SK-N-SH (cell line): Measurements from ENCODE around the gene SCYL2. TPM values are rescaled to one million over a fixed set of nuclear protein-coding genes. Genes with fewer than 3 reads are reported as not detected.
"Not testable (repeated sequence)": the region's sequence is repeated elsewhere in the genome, so short reads cannot be mapped to it uniquely, and the experiment has no call there.

Experiments
- CTCF ChIA-PET: fragments of 300-600, 350-600 bp; formaldehyde crosslinking; extraction: SDS; loops from one replicate; lab custom pipeline; 2021; lab: Yijun Ruan, JAX
- POLR2A ChIA-PET: fragments of 350-600 bp; sonication (Branson Sonifier 250); formaldehyde crosslinking; extraction: SDS; loops from one replicate; lab custom pipeline; 2020; ENCODE audit warnings: antibody characterized with exemption, inconsistent platforms; lab: Yijun Ruan, JAX
- DNase-seq: peaks from one replicate; pipeline ENCODE4 v3.0.0; 2012
- H2AFZ ChIP-seq: fragments of 200-600 bp; sonication (generic); 2 replicates; pipeline ENCODE4 v1.8.1; 2016; ENCODE audit warnings: antibody characterized with exemption, mild to moderate bottlenecking, low read depth
- H3F3A ChIP-seq: fragments of 200-600 bp; sonication (generic); replicated peaks from 2 replicates; pipeline ENCODE3; 2016; ENCODE audit warnings: antibody characterized with exemption, mild to moderate bottlenecking; ENCODE audit not compliant: insufficient read depth
- H3K27ac ChIP-seq, 2 experiments: fragments of 200-500 bp in 1 of 2; fragments of 200-600 bp in 1 of 2; sonication (Bioruptor generic) in 1 of 2; sonication (generic), shearing (Covaris generic) in 1 of 2; 2 replicates each; pipeline versions ENCODE4 v1.5.1 to v1.6.1; 2014 to 2016; ENCODE audit warnings: low read depth in 2 of 2, inconsistent platforms in 1 of 2, low read length in 1 of 2, mild to moderate bottlenecking in 1 of 2, mixed read lengths in 1 of 2
- H3K27me3 ChIP-seq: fragments of 200-600 bp; sonication (generic), shearing (Covaris generic); 2 replicates; pipeline ENCODE4 v1.6.1; 2016; ENCODE audit warnings: mixed run types; ENCODE audit not compliant: insufficient read depth
- H3K36me3 ChIP-seq, 2 experiments: fragments of 200-500 bp in 1 of 2; fragments of 200-600 bp in 1 of 2; sonication (Bioruptor generic) in 1 of 2; sonication (generic) in 1 of 2; replicated peaks in 1 of 2; 2 replicates each; pipeline versions ENCODE3 to v1.5.1; 2014 to 2016; ENCODE audit warnings: low read length in 1 of 2, mild to moderate bottlenecking in 1 of 2; ENCODE audit not compliant: insufficient read depth in 2 of 2, control insufficient read depth in 1 of 2
- H3K4me1 ChIP-seq, 2 experiments: fragments of 200-500 bp in 1 of 2; fragments of 200-600 bp in 1 of 2; sonication (Bioruptor generic) in 1 of 2; sonication (generic), shearing (Covaris generic) in 1 of 2; 2 replicates each; pipeline versions ENCODE4 v1.5.1 to v1.6.1; 2014 to 2016; ENCODE audit warnings: low read depth in 1 of 2, low read length in 1 of 2, mixed run types in 1 of 2; ENCODE audit not compliant: insufficient read depth in 2 of 2, control insufficient read depth in 1 of 2
- H3K4me2 ChIP-seq: fragments of 200-600 bp; sonication (generic), shearing (Covaris generic); 2 replicates; pipeline ENCODE4 v1.6.1; 2017; ENCODE audit warnings: mixed run types
- H3K4me3 ChIP-seq, 2 experiments: fragments of 200-500 bp in 1 of 2; fragments of 200-600 bp in 1 of 2; sonication (Bioruptor generic) in 1 of 2; sonication (generic), shearing (Covaris generic) in 1 of 2; 2 replicates each; pipeline versions ENCODE4 v1.5.1 to v1.8.1; 2014 to 2016; ENCODE audit warnings: low read depth in 2 of 2, inconsistent platforms in 1 of 2, low read length in 1 of 2, mild to moderate bottlenecking in 1 of 2, mixed read lengths in 1 of 2, moderate library complexity in 1 of 2
- H3K79me2 ChIP-seq: fragments of 200-600 bp; sonication (generic); 2 replicates; pipeline ENCODE4 v1.8.1; 2017; ENCODE audit warnings: mild to moderate bottlenecking; ENCODE audit not compliant: insufficient read depth
- H3K9ac ChIP-seq: fragments of 200-600 bp; sonication (generic); 2 replicates; pipeline ENCODE4 v1.6.1; 2017; ENCODE audit warnings: mixed run types
- H3K9me2 ChIP-seq: fragments of 200-600 bp; sonication (generic); 2 replicates; pipeline ENCODE4 v1.6.1; 2017; ENCODE audit warnings: mixed run types
- H3K9me3 ChIP-seq: fragments of 200-600 bp; sonication (generic); 2 replicates; pipeline ENCODE4 v1.6.1; 2017; ENCODE audit warnings: mixed run types, mild to moderate bottlenecking, moderate library complexity
- H4K20me1 ChIP-seq: fragments of 200-600 bp; sonication (generic); 2 replicates; pipeline ENCODE4 v1.6.1; 2017; ENCODE audit warnings: mild to moderate bottlenecking, mixed run types; ENCODE audit not compliant: insufficient read depth
- EZH2phosphoT487 ChIP-seq: fragments of 200-600 bp; sonication (generic); IDR thresholded peaks from 2 replicates; pipeline ENCODE4 v1.6.1; 2017; ENCODE audit warnings: low read depth, mixed run types, mild to moderate bottlenecking, antibody characterized with exemption, moderate library complexity, borderline replicate concordance
- FOXM1 ChIP-seq: IDR thresholded peaks from 2 replicates; pipeline ENCODE4 v1.4.0; 2012; ENCODE audit warnings: low read depth, mild to moderate bottlenecking
- GATA2 ChIP-seq: sonication (generic); formaldehyde crosslinking; IDR thresholded peaks from 2 replicates; pipeline ENCODE4 v1.5.0; 2020; ENCODE audit warnings: mild to moderate bottlenecking, missing genetic modification reagents
- MEF2A ChIP-seq: IDR thresholded peaks from 2 replicates; pipeline ENCODE4 v1.4.0; 2012; ENCODE audit warnings: low read depth, borderline replicate concordance
- MXI1 ChIP-seq: IDR thresholded peaks from 2 replicates; pipeline ENCODE4 v1.6.1; 2012; ENCODE audit warnings: mild to moderate bottlenecking, low read depth, low read length, improper control_type of control experiment
- NFIC ChIP-seq: IDR thresholded peaks from 2 replicates; pipeline ENCODE4 v1.4.0; 2012; ENCODE audit warnings: borderline replicate concordance
- NRF1 ChIP-seq: IDR thresholded peaks from 2 replicates; pipeline ENCODE4 v1.6.1; 2012; ENCODE audit warnings: low read depth, mild to moderate bottlenecking, low read length
- POLR2AphosphoS5 ChIP-seq: IDR thresholded peaks from 2 replicates; pipeline ENCODE4 v1.6.1; 2012; ENCODE audit warnings: low read depth, low read length
- RCOR1 ChIP-seq: fragments of 150-350 bp; IDR thresholded peaks from 2 replicates; pipeline ENCODE4 v1.6.1; 2017; ENCODE audit warnings: antibody characterized with exemption, low read length
- RXRA ChIP-seq: IDR thresholded peaks from 2 replicates; pipeline ENCODE4 v1.4.0; 2012; ENCODE audit warnings: low read depth, mild to moderate bottlenecking, borderline replicate concordance
- SMC3 ChIP-seq: IDR thresholded peaks from 2 replicates; pipeline ENCODE4 v1.6.1; 2012; ENCODE audit warnings: low read depth, low read length, improper control_type of control experiment
- TCF12 ChIP-seq: IDR thresholded peaks from 2 replicates; pipeline ENCODE4 v1.4.0; 2012
- WGBS: methylation state at CpG from one replicate; pipeline ENCODE4 v1.1.6; 2017; ENCODE audit warnings: low lambda C conversion rate; 5-methylcytosine and 5-hydroxymethylcytosine counted together
- polyA plus RNA-seq, 3 experiments: library from polyadenylated mRNA; depleted of rRNA; stranded (reverse); fragments of >200 nt; gene quantifications; 2 replicates each; pipeline ENCODE4 v1.2.3, GENCODE V29; 2012
- TF ChIP-seq, protein P1 (sequence below): fragments of 200-600 bp; sonication (generic); IDR thresholded peaks from 2 replicates; pipeline ENCODE4 v1.6.1; 2017; ENCODE audit warnings: antibody characterized with exemption, mild to moderate bottlenecking, moderate library complexity
- TF ChIP-seq, protein P2 (sequence below): fragments of 150-350 bp; IDR thresholded peaks from 2 replicates; pipeline ENCODE4 v1.6.1; 2017; ENCODE audit warnings: antibody characterized with exemption, low read length, low read depth, borderline replicate concordance
- TF ChIP-seq, protein P3 (sequence below): fragments of 150-350 bp; IDR thresholded peaks from 2 replicates; pipeline ENCODE4 v1.6.1; 2016; ENCODE audit warnings: mild to moderate bottlenecking, low read depth, low read length
- TF ChIP-seq, protein P4 (sequence below): IDR thresholded peaks from 2 replicates; pipeline ENCODE4 v1.4.0; 2012; ENCODE audit warnings: low read depth, borderline replicate concordance
- TF ChIP-seq, protein P5 (sequence below): IDR thresholded peaks from 2 replicates; pipeline ENCODE4 v1.4.0; 2012; ENCODE audit warnings: low read depth

SCYL2 gene
- polyA plus RNA-seq, 1 of the 3 experiments (the other 2 are of a cell fraction): 7.5 TPM

GRCh38 chr12:100339071-100339470 lies 72.1 kb downstream of the SCYL2 start:
- no peaks in the 10 kb centered on the region for H3K9me2 ChIP-seq
- no peaks in the 10 kb centered on the region for H3K9me3 ChIP-seq
- no peak overlapping the region for H3K4me3 ChIP-seq
- H3F3A ChIP-seq: peaks cover 6% of the 10 kb centered on the region
- no peaks in the 10 kb centered on the region for H3K4me1 ChIP-seq
- H3K27ac ChIP-seq: no peak overlapping the region
- no peaks in the 10 kb centered on the region for H3K27me3 ChIP-seq
- H2AFZ ChIP-seq: no peak overlapping the region
- no peak overlapping the region for H3K9ac ChIP-seq
- peaks cover 63 to 68% of the 10 kb centered on the region in 2 experiments for H3K36me3 ChIP-seq
- no peak for DNase-seq
- no peak overlapping the region for H3K4me2 ChIP-seq
- H3K79me2 ChIP-seq: no peaks in the 10 kb centered on the region
- H4K20me1 ChIP-seq: no peaks in the 10 kb centered on the region
- no peak for TF ChIP-seq EZH2phosphoT487
- TF ChIP-seq SMC3: no peak
- TF ChIP-seq, protein P1, sequence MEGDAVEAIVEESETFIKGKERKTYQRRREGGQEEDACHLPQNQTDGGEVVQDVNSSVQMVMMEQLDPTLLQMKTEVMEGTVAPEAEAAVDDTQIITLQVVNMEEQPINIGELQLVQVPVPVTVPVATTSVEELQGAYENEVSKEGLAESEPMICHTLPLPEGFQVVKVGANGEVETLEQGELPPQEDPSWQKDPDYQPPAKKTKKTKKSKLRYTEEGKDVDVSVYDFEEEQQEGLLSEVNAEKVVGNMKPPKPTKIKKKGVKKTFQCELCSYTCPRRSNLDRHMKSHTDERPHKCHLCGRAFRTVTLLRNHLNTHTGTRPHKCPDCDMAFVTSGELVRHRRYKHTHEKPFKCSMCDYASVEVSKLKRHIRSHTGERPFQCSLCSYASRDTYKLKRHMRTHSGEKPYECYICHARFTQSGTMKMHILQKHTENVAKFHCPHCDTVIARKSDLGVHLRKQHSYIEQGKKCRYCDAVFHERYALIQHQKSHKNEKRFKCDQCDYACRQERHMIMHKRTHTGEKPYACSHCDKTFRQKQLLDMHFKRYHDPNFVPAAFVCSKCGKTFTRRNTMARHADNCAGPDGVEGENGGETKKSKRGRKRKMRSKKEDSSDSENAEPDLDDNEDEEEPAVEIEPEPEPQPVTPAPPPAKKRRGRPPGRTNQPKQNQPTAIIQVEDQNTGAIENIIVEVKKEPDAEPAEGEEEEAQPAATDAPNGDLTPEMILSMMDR: no peak
- no peak for TF ChIP-seq NRF1
- TF ChIP-seq TCF12: no peak
- TF ChIP-seq, protein P2, sequence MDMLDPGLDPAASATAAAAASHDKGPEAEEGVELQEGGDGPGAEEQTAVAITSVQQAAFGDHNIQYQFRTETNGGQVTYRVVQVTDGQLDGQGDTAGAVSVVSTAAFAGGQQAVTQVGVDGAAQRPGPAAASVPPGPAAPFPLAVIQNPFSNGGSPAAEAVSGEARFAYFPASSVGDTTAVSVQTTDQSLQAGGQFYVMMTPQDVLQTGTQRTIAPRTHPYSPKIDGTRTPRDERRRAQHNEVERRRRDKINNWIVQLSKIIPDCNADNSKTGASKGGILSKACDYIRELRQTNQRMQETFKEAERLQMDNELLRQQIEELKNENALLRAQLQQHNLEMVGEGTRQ: no peak
- no peak for TF ChIP-seq NFIC
- TF ChIP-seq RCOR1: no peak
- TF ChIP-seq GATA2 (CRISPR knock-in tag): no peak
- TF ChIP-seq MEF2A: no peak
- no peak for TF ChIP-seq RXRA
- TF ChIP-seq, protein P3, sequence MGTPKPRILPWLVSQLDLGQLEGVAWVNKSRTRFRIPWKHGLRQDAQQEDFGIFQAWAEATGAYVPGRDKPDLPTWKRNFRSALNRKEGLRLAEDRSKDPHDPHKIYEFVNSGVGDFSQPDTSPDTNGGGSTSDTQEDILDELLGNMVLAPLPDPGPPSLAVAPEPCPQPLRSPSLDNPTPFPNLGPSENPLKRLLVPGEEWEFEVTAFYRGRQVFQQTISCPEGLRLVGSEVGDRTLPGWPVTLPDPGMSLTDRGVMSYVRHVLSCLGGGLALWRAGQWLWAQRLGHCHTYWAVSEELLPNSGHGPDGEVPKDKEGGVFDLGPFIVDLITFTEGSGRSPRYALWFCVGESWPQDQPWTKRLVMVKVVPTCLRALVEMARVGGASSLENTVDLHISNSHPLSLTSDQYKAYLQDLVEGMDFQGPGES: no peak
- TF ChIP-seq FOXM1: no peak
- no peak for TF ChIP-seq POLR2AphosphoS5
- TF ChIP-seq MXI1: no peak
- TF ChIP-seq, protein P4, sequence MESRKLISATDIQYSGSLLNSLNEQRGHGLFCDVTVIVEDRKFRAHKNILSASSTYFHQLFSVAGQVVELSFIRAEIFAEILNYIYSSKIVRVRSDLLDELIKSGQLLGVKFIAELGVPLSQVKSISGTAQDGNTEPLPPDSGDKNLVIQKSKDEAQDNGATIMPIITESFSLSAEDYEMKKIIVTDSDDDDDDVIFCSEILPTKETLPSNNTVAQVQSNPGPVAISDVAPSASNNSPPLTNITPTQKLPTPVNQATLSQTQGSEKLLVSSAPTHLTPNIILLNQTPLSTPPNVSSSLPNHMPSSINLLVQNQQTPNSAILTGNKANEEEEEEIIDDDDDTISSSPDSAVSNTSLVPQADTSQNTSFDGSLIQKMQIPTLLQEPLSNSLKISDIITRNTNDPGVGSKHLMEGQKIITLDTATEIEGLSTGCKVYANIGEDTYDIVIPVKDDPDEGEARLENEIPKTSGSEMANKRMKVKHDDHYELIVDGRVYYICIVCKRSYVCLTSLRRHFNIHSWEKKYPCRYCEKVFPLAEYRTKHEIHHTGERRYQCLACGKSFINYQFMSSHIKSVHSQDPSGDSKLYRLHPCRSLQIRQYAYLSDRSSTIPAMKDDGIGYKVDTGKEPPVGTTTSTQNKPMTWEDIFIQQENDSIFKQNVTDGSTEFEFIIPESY: no peak
- TF ChIP-seq, protein P5, sequence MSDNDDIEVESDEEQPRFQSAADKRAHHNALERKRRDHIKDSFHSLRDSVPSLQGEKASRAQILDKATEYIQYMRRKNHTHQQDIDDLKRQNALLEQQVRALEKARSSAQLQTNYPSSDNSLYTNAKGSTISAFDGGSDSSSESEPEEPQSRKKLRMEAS: no peak
- ChIA-PET CTCF (no interaction called here), POLR2A (no interaction called here)

- H3K79me2 ChIP-seq, H3K27ac ChIP-seq, H3K4me3 ChIP-seq, H2AFZ ChIP-seq, H3K4me1 ChIP-seq, H3K4me2 ChIP-seq, H3K9me2 ChIP-seq, H3K27me3 ChIP-seq, DNase-seq, POLR2A ChIA-PET, H4K20me1 ChIP-seq, H3K9me3 ChIP-seq, H3K9ac ChIP-seq, H3F3A ChIP-seq: not testable (repeated sequence)
- WGBS: 100% methylated on average over 2 of the region's 2 CpGs
- peaks cover 27 to 30% of the 10 kb centered on the region in 2 experiments for H3K36me3 ChIP-seq
- CTCF ChIA-PET: interaction anchor here (0.6 kb wide), 1 partner anchor 23 kb away, joined by 3 read pairs; no protein-coding TSS in a partner anchor
Observed at GRCh38 chr12:100342897-100343296, 75.9 kb downstream of the SCYL2 start.

DNA sequence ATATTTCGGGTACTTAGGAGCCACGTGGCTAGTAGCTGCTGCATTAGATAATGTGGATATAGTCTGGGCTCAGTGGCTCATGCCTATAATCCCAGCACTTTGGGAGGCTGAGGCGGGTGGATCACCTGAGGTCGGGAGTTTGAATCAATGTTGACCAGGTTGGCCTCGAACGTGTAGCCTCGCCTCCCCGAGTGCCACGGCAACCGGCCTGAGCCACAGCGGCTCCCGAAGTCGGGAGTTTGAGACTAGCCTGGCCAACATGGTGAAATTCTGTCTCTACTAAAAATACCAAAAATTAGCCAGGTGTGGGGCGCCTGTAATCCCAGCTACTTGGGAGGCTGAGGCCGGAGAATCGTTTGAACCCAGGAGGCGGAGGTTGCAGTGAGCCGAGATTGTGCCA lies 77.4 kb downstream of the SCYL2 start:
- POLR2A ChIA-PET, DNase-seq, H3K4me3 ChIP-seq, H3K9ac ChIP-seq, H3K27me3 ChIP-seq, H2AFZ ChIP-seq, H3K4me2 ChIP-seq, H4K20me1 ChIP-seq, H3F3A ChIP-seq, H3K27ac ChIP-seq, H3K79me2 ChIP-seq, H3K9me3 ChIP-seq, H3K4me1 ChIP-seq, H3K9me2 ChIP-seq: not testable (repeated sequence)
- CTCF ChIA-PET: interaction anchor here (1.1 to 2.0 kb wide), 2 partner anchors 45 to 398 kb away, joined by 3 to 5 read pairs; no protein-coding TSS in a partner anchor
- H3K36me3 ChIP-seq: peaks cover 16% of the 10 kb centered on the region in 2 experiments
- 92% methylated on average over 17 of the region's 18 CpGs for WGBS
